Caco-2 (cell line): ENCODE results near the gene FPGT. TPM values are rescaled to one million over a fixed set of nuclear protein-coding genes. Genes with fewer than 3 reads are reported as not detected.
"Not testable (repeated sequence)": the region's sequence is repeated elsewhere in the genome, so short reads cannot be mapped to it uniquely, and the experiment has no call there.

ENCODE experiments used
- BruUV-seq: library from RNA; stranded (reverse); fragments of 400-500 nt; replicated peaks from 2 replicates; lab custom pipeline; 2021; lab: Mats Ljungman, UMichigan
- CTCF ChIA-PET: fragments of 300-600 bp; sonication (Branson Sonifier 250); formaldehyde crosslinking; loops from one replicate; lab custom pipeline; 2022; ENCODE audit warnings: antibody characterized with exemption; lab: Charles Lee
- POLR2A ChIA-PET: fragments of 300-600 bp; sonication (Branson Sonifier 250); formaldehyde crosslinking; loops from one replicate; lab custom pipeline; 2022; ENCODE audit warnings: antibody characterized with exemption; lab: Charles Lee
- DNase-seq, 2 experiments: peaks; one replicate each; pipeline versions ENCODE4 v3.0.0 to v3.0.0-alpha.2; 2020 to 2022
- H3K27me3 ChIP-seq: replicated peaks from 2 replicates; pipeline ENCODE4 v1.6.0; 2011; ENCODE audit warnings: low read length; ENCODE audit not compliant: control insufficient read depth, insufficient read depth
- H3K36me3 ChIP-seq: 2 replicates; pipeline ENCODE4 v1.5.1; 2011; ENCODE audit warnings: low read length; ENCODE audit not compliant: control insufficient read depth, insufficient read depth
- H3K4me1 ChIP-seq: fragments of 250-450 bp; sonication (Bioruptor Pico); 2 replicates; pipeline ENCODE4 v1.5.1; 2020; ENCODE audit warnings: mild to moderate bottlenecking
- H3K4me3 ChIP-seq: 2 replicates; pipeline ENCODE4 v1.5.1; 2011; ENCODE audit warnings: low read depth, mild to moderate bottlenecking, control low read depth, low read length
- H3K9me3 ChIP-seq: fragments of 250-450 bp; sonication (Bioruptor Pico); 2 replicates; pipeline ENCODE4 v1.5.1; 2020; ENCODE audit warnings: mild to moderate bottlenecking, moderate library complexity
- H3K27ac Mint-ChIP-seq: one replicate; pipeline ENCODE4 v1.8.0; 2022; ENCODE audit warnings: mixed read lengths; ENCODE audit not compliant: unreplicated experiment
- H3K27me3 Mint-ChIP-seq: one replicate; pipeline ENCODE4 v1.8.0; 2022; ENCODE audit warnings: mixed read lengths; ENCODE audit not compliant: insufficient read depth, unreplicated experiment
- H3K36me3 Mint-ChIP-seq: one replicate; pipeline ENCODE4 v1.8.0; 2022; ENCODE audit warnings: mild to moderate bottlenecking, mixed read lengths; ENCODE audit not compliant: insufficient read depth, unreplicated experiment
- H3K4me1 Mint-ChIP-seq: one replicate; pipeline ENCODE4 v1.8.0; 2022; ENCODE audit warnings: low read depth, mixed read lengths; ENCODE audit not compliant: unreplicated experiment
- H3K4me3 Mint-ChIP-seq: one replicate; pipeline ENCODE4 v1.8.0; 2022; ENCODE audit warnings: mild to moderate bottlenecking, moderate library complexity, mixed read lengths; ENCODE audit not compliant: unreplicated experiment
- H3K9me3 Mint-ChIP-seq: one replicate; pipeline ENCODE4 v1.8.0; 2022; ENCODE audit warnings: mixed read lengths; ENCODE audit not compliant: unreplicated experiment
- CTCF ChIP-seq, 2 experiments: fragments of 200-600 bp in 1 of 2; IDR thresholded peaks; 1 replicate in 1 of 2; 2 replicates in 1 of 2; pipeline versions ENCODE4 v1.5.1 to v1.8.0; 2011 to 2022; ENCODE audit warnings: antibody characterized with exemption in 1 of 2, control low read depth in 1 of 2, inconsistent platforms in 1 of 2, low read depth in 1 of 2, low read length in 1 of 2, mild to moderate bottlenecking in 1 of 2, moderate library complexity in 1 of 2; ENCODE audit not compliant: insufficient read depth in 1 of 2, severe bottlenecking in 1 of 2, unreplicated experiment in 1 of 2
- intact Hi-C: fragments of 100-400 bp; cut with micrococcal nuclease; formaldehyde crosslinking; loops from one replicate; pipeline ENCODE4 v1.10.0; 2022; ENCODE audit not compliant: unreplicated experiment
- total RNA-seq: library from RNA; stranded (reverse); gene quantifications from 2 replicates; pipeline ENCODE4 v1.2.3, GENCODE V29; 2022

FPGT gene
- total RNA-seq, 1 experiment from 2014 or later: 7.3 TPM

DNA sequence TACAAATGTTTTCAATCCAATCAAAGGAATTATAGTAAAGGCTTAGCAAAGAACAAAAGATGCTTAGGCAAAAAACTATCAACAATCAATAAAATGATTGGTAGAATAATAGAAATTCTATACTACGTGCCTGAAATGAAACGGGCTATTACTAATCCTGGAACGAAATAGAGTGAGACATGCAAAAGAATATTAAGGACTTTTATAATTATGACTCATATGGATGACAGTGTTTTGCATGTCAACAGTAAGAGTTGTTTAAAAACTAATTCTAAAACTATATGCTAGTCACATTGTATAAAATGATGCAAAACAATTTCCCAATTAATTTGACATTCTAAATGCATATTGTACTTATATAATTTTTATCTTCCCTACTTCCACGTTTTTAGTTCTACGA, 35.7 kb upstream of the FPGT start:
- H3K36me3 Mint-ChIP-seq: no peaks in the 10 kb centered on the region
- Histone ChIP-seq H3K36me3 (no peaks in the 10 kb centered on the region), H3K27me3 (no peaks in the 10 kb centered on the region), H3K4me3 (no peak overlapping the region), H3K9me3 (no peaks in the 10 kb centered on the region), H3K4me1 (no peaks in the 10 kb centered on the region)
- TF ChIP-seq CTCF (IDR thresholded peaks at IDR 0.05; ENCODE audit: insufficient read depth in 1 of 2, low read depth in 1 of 2, low read length in 1 of 2, severe bottlenecking in 1 of 2, unreplicated experiment in 1 of 2): no peak
- intact Hi-C loops: no loop called here
- no peaks in the 10 kb centered on the region for H3K27me3 Mint-ChIP-seq
- ChIA-PET POLR2A (no interaction called here), CTCF (no interaction called here)
- H3K9me3 Mint-ChIP-seq: no peaks in the 10 kb centered on the region
- no peaks in the 10 kb centered on the region for H3K4me1 Mint-ChIP-seq
- BruUV-seq: no TSS peak
- no peak for DNase-seq
- no peak overlapping the region for H3K4me3 Mint-ChIP-seq
- H3K27ac Mint-ChIP-seq: no peak overlapping the region

DNA sequence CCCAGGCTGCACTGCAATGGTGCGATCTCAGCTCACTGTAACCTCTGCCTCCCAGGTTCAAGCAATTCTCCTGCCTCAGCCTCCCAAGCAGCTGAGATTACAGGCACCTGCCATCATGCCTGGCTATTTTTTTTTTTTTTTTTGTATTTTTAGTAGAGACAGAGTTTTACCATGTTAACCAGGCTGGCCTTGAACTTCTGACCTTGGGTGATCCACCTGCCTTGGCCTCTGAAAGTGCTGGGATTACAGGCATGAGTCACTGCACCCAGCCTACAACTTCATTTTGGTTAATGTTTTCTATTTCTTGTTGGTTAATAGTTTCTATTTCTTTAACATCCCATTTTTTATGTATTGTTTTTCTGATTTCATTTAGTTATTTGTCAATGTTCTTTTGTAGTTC, 23.6 kb upstream of the FPGT start:
- CTCF ChIA-PET, H3K9me3 ChIP-seq, H3K36me3 Mint-ChIP-seq, H3K4me3 Mint-ChIP-seq, H3K4me1 ChIP-seq, H3K27me3 ChIP-seq, POLR2A ChIA-PET, BruUV-seq, H3K27ac Mint-ChIP-seq, H3K4me3 ChIP-seq, H3K4me1 Mint-ChIP-seq, DNase-seq, H3K9me3 Mint-ChIP-seq, H3K36me3 ChIP-seq, intact Hi-C loops, H3K27me3 Mint-ChIP-seq: not testable (repeated sequence)

DNA sequence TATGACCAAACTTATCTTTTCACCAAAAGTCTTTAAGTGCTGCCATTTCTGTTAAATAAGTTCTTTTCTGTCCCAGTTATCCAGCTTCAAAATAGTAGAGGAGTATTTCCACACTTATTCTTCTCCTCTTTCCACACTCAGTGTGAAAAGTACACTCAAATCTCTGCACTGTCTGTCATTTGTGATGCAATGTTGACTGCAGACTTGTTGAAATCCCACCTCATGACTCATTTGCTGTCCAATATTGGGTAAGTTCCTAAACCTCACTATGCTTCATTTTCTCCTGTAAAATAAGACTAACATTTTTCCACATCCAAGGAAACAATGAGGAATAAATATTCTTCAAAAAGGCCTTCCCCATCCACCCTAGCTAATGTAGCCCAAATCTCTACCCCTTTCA, 17.6 kb upstream of the FPGT start:
- Mint-ChIP-seq H3K27me3 (no peaks in the 10 kb centered on the region), H3K27ac (no peak overlapping the region), H3K4me1 (no peaks in the 10 kb centered on the region), H3K36me3 (no peaks in the 10 kb centered on the region), H3K9me3 (no peaks in the 10 kb centered on the region), H3K4me3 (no peak overlapping the region)
- no peaks in the 10 kb centered on the region for H3K4me1 ChIP-seq
- intact Hi-C loops: no loop called here
- H3K36me3 ChIP-seq: no peaks in the 10 kb centered on the region
- BruUV-seq: no TSS peak
- ChIA-PET CTCF (no interaction called here), POLR2A (no interaction called here)
- H3K27me3 ChIP-seq: no peaks in the 10 kb centered on the region
- no peaks in the 10 kb centered on the region for H3K9me3 ChIP-seq
- no peak for DNase-seq
- no peak overlapping the region for H3K4me3 ChIP-seq
- TF ChIP-seq CTCF (IDR thresholded peaks at IDR 0.05; ENCODE audit: insufficient read depth in 1 of 2, low read depth in 1 of 2, low read length in 1 of 2, severe bottlenecking in 1 of 2, unreplicated experiment in 1 of 2): no peak

GRCh38 chr1:74193908-74194307, 4.1 kb upstream of the FPGT start:
- CTCF ChIA-PET: no interaction called here
- Histone ChIP-seq H3K9me3 (no peaks in the 10 kb centered on the region), H3K36me3 (no peaks in the 10 kb centered on the region), H3K27me3 (no peaks in the 10 kb centered on the region), H3K4me1 (no peaks in the 10 kb centered on the region), H3K4me3 (no peak overlapping the region)
- Mint-ChIP-seq H3K36me3 (peaks cover 11% of the 10 kb centered on the region), H3K27me3 (no peaks in the 10 kb centered on the region), H3K4me1 (no peaks in the 10 kb centered on the region), H3K27ac (no peak overlapping the region), H3K4me3 (no peak overlapping the region), H3K9me3 (no peaks in the 10 kb centered on the region)
- no peak for TF ChIP-seq CTCF (IDR thresholded peaks at IDR 0.05; ENCODE audit: insufficient read depth in 1 of 2, low read depth in 1 of 2, low read length in 1 of 2, severe bottlenecking in 1 of 2, unreplicated experiment in 1 of 2)
- POLR2A ChIA-PET: no interaction called here
- DNase-seq: no peak
- intact Hi-C loops: no loop called here
- no TSS peak for BruUV-seq
